A549 (cell line): ENCODE data around the gene CDKN2D.

ENCODE experiments used
- CTCF ChIP-seq: fragments of >200 bp; sonication (Bioruptor Twin); formaldehyde crosslinking; IDR thresholded peaks from 3 replicates; pipeline ENCODE4 v1.5.1; 2016
- KDM1A ChIP-seq: fragments of 200-600 bp; sonication (generic); IDR thresholded peaks from 2 replicates; pipeline ENCODE4 v1.6.1; 2016; ENCODE audit warnings: low read depth, mild to moderate bottlenecking
- MAFK ChIP-seq: fragments of 450-650 bp; IDR thresholded peaks from 2 replicates; pipeline ENCODE4 v1.6.1; 2014; ENCODE audit not compliant: partially characterized antibody
- MAX ChIP-seq: IDR thresholded peaks from 2 replicates; pipeline ENCODE4 v1.6.1; 2012
- NPAS2 ChIP-seq: fragments of 250-450 bp; sonication (Bioruptor Pico); IDR thresholded peaks from 2 replicates; pipeline ENCODE4 v1.8.0; 2022; ENCODE audit warnings: mild to moderate bottlenecking, moderate library complexity, borderline replicate concordance
- NR3C1 ChIP-seq: fragments of >200 bp; sonication (Bioruptor Twin); formaldehyde crosslinking; IDR thresholded peaks from 3 replicates; pipeline ENCODE4 v1.6.1; 2017
- POLR2A ChIP-seq: IDR thresholded peaks from 2 replicates; pipeline ENCODE4 v1.6.1; 2012; ENCODE audit warnings: mild to moderate bottlenecking, low read length

- TF ChIP-seq CTCF: no peak
- TF ChIP-seq MAFK: no peak
- TF ChIP-seq POLR2A: no peak
- TF ChIP-seq KDM1A: no peak
- no peak for TF ChIP-seq NPAS2 (CRISPR knock-in tag)
- TF ChIP-seq NR3C1: no peak
- no peak for TF ChIP-seq MAX
These were observed 2.4 kb downstream of the CDKN2D start for GRCh38 chr19:10566408-10566657.
